HUES48 (cell line): Measurements from ENCODE around the gene MAML3.
A peak's percentile ranks its signal among the peaks of the same experiment; 100 is the strongest.

Experiments
- H3K27ac ChIP-seq: one replicate; pipeline ENCODE4 v1.7.0; 2013; ENCODE audit warnings: low read depth, low read length, inconsistent platforms
- H3K27me3 ChIP-seq: 2 replicates; pipeline ENCODE4 v1.6.1; 2013; ENCODE audit warnings: mild to moderate bottlenecking, low read length; ENCODE audit not compliant: control insufficient read depth, insufficient read depth
- H3K36me3 ChIP-seq: 2 replicates; pipeline ENCODE4 v1.6.1; 2013; ENCODE audit warnings: low read length; ENCODE audit not compliant: control insufficient read depth, insufficient read depth
- H3K4me1 ChIP-seq: 2 replicates; pipeline ENCODE4 v1.6.1; 2013; ENCODE audit warnings: mild to moderate bottlenecking, low read length; ENCODE audit not compliant: control insufficient read depth, insufficient read depth
- H3K4me3 ChIP-seq: 2 replicates; pipeline ENCODE4 v1.5.1; 2013; ENCODE audit warnings: mild to moderate bottlenecking, low read depth, low read length
- H3K9ac ChIP-seq: 2 replicates; pipeline ENCODE4 v1.6.1; 2013; ENCODE audit warnings: mild to moderate bottlenecking, low read depth, low read length, moderate library complexity
- H3K9me3 ChIP-seq: 2 replicates; pipeline ENCODE4 v1.6.1; 2013; ENCODE audit warnings: low read length; ENCODE audit not compliant: control insufficient read depth, insufficient read depth

MAML3 gene

DNA sequence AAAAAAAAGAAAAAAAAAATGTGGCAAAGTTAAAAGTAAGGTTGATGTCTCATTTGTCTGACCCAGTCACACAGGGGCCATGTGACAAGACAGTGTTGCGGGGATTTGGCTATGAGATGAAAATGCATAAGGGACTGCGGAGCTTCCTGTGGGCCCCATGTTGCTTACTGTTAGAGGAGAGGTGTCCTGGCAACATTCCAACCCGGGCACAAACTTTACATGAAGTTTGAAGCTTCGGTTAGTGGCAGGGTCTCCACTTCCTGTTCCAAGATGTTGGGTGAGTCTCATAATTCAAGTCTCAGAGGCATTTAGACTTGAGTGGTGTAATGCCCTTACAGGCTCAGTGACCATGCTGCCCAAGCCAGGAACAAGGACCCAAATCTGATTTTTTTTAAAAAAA, 111.3 kb downstream of the MAML3 start:
- H3K9ac ChIP-seq = no peak overlapping the region
- no peaks in the 10 kb centered on the region for H3K36me3 ChIP-seq
- no peaks in the 10 kb centered on the region; the same call in 1 of the 2 replicates for H3K27me3 ChIP-seq
- peaks cover 33% of the 10 kb centered on the region for H3K4me1 ChIP-seq
- no peak overlapping the region for H3K4me3 ChIP-seq
- H3K9me3 ChIP-seq = no peaks in the 10 kb centered on the region
- H3K27ac ChIP-seq = no peak overlapping the region

DNA sequence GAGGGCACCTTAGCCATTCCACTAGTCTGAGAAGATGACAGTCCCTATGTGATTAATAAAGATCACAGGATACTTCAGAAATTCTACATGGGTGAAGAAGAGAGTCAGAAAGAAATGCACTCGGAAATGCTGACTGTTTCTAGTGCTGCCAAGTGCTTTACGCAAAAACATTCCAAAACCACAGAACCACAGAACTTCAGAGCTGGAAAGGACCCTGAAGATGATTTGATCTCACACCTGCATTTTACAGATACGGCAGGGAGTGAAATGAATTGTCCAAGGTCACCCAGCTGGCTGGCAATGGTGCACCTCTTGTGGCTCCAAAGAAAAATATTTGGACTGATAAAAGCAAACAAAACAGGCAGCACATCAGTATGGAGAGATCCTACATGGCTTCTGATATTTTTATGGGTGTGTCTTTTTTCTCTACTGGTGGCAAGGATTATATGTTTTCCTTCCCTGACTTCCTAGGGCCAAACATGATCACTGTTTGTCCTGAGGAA, 115.9 kb downstream of the MAML3 start:
- no peak overlapping the region for H3K4me3 ChIP-seq
- no peaks in the 10 kb centered on the region for H3K36me3 ChIP-seq
- peaks cover 19% of the 10 kb centered on the region for H3K4me1 ChIP-seq
- no peak overlapping the region for H3K9ac ChIP-seq
- H3K9me3 ChIP-seq = no peaks in the 10 kb centered on the region
- no peaks in the 10 kb centered on the region for H3K27me3 ChIP-seq
- peak overlapping the region; percentile 59 for H3K27ac ChIP-seq

DNA sequence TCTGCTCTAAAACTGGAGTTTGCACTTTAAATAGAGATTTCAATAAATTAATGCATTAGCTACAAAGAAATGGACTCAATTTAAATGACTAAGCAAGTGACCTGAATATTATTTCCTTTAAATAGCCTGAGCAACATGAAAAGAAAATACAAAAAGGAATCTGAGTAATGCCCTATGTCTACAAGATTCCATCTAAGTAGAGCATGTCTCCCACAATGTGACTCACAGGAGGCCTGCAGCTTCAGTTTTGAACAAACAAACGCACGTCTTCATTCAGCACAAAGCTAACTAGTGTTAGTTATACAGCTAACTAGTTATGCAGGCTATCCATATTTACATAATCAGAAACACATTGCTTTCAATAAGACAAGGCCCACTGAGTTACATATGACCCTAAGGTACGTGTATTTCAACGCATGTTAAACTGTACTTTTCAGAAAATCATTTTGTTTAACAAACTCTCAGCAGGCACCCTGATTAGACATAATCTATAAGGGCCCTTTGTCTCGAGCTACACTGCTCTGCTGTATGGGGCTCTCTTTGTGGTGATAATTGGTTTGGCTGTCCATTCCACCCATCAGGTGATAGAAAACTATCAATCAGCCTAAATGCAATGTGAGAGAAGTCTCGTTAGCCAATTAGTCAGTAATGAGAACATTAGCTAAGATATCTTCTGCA, 116.5 kb downstream of the MAML3 start:
- Histone ChIP-seq H3K9ac (no peak overlapping the region), H3K9me3 (no peaks in the 10 kb centered on the region), H3K27me3 (no peaks in the 10 kb centered on the region), H3K4me3 (no peak overlapping the region), H3K4me1 (peaks cover 19% of the 10 kb centered on the region), H3K36me3 (no peaks in the 10 kb centered on the region), H3K27ac (peak overlapping the region; percentile 59)

- Histone ChIP-seq H3K27ac (no peak overlapping the region), H3K9ac (no peak overlapping the region), H3K4me3 (no peak overlapping the region), H3K9me3 (no peaks in the 10 kb centered on the region), H3K27me3 (no peaks in the 10 kb centered on the region), H3K36me3 (no peaks in the 10 kb centered on the region), H3K4me1 (no peaks in the 10 kb centered on the region)
Measured at GRCh38 chr4:140031706-140032105, 122.3 kb downstream of the MAML3 start.

- no peaks in the 10 kb centered on the region for H3K36me3 ChIP-seq
- H3K4me1 ChIP-seq = no peaks in the 10 kb centered on the region
- H3K27ac ChIP-seq = no peak overlapping the region
- no peak overlapping the region for H3K9ac ChIP-seq
- H3K4me3 ChIP-seq = no peak overlapping the region
- no peaks in the 10 kb centered on the region for H3K9me3 ChIP-seq
- H3K27me3 ChIP-seq = no peaks in the 10 kb centered on the region
Measured at GRCh38 chr4:140031061-140031460, 122.9 kb downstream of the MAML3 start.

DNA sequence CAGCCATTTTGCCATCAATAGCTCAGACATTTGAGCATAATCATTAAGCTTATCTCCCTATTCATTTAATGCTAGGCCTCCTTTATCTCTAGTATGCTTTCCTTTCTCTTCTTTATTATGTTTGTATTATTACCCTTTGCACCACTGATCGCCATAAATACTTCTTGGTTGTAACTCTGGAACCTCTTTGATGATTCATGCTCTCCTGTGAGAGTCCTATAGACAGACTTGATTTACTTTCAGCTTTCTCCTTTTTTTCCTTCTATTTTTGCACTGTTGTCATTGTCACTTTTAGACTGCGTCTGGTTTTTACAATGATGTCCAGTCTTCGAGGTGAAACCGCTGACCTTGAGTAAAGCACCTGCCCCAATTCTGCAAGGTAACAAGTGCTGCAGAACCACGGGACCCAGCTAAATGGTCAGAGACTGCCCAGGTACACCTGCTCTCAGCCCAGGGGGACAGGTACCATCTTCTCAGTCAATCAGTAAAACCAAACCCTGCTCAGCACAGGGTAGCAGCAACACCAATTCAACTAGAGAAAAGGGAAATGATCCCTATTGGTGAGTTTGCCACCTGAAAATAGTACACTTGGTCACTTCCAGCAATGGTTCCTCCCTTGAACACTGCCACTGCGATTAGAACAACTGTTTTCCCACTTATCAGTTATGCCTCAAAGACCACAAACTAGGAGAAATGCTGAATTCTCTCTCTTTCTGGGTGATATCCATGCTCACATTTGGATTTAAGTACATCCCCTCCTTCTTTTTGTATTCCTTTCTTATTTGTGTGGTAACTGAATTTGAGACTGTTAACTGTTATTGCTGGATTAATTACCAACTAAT, 125.1 kb downstream of the MAML3 start:
- H3K4me1 ChIP-seq = no peaks in the 10 kb centered on the region
- H3K4me3 ChIP-seq = no peak overlapping the region
- no peaks in the 10 kb centered on the region for H3K9me3 ChIP-seq
- no peaks in the 10 kb centered on the region for H3K36me3 ChIP-seq
- no peak overlapping the region for H3K9ac ChIP-seq
- H3K27me3 ChIP-seq = no peaks in the 10 kb centered on the region
- H3K27ac ChIP-seq = no peak overlapping the region

DNA sequence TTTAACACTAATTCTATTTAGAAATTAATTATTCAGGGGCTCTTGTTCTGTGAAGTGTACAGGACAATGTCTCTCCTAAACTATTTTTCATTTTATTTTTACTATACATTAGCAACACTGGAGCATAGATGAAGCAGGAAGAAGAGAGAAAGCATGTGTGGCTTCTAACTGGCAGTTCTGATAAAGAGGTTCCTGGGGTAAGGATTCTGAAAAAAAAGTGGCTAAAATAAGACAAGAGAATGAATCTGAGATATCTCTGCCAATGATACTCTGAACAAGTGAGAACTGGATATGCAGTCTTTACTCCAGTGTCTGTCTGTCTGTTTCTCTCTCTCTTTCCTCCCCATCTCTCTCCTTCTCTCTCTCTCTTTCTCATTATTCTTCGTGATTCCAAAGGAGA, 125.9 kb downstream of the MAML3 start:
- Histone ChIP-seq H3K9me3 (no peaks in the 10 kb centered on the region), H3K4me1 (no peaks in the 10 kb centered on the region), H3K27ac (no peak overlapping the region), H3K36me3 (no peaks in the 10 kb centered on the region), H3K4me3 (no peak overlapping the region), H3K27me3 (no peaks in the 10 kb centered on the region), H3K9ac (no peak overlapping the region)

GRCh38 chr4:140027101-140027500, 126.9 kb downstream of the MAML3 start:
- Histone ChIP-seq H3K27me3 (no peaks in the 10 kb centered on the region), H3K4me3 (no peak overlapping the region), H3K4me1 (no peaks in the 10 kb centered on the region), H3K27ac (no peak overlapping the region), H3K9ac (no peak overlapping the region), H3K36me3 (no peaks in the 10 kb centered on the region), H3K9me3 (no peaks in the 10 kb centered on the region)

- Histone ChIP-seq H3K4me1 (no peaks in the 10 kb centered on the region), H3K4me3 (no peak overlapping the region), H3K27me3 (no peaks in the 10 kb centered on the region), H3K9me3 (no peaks in the 10 kb centered on the region), H3K27ac (no peak overlapping the region), H3K9ac (no peak overlapping the region), H3K36me3 (no peaks in the 10 kb centered on the region)
Measured at GRCh38 chr4:140025470-140025869, 128.5 kb downstream of the MAML3 start.

DNA sequence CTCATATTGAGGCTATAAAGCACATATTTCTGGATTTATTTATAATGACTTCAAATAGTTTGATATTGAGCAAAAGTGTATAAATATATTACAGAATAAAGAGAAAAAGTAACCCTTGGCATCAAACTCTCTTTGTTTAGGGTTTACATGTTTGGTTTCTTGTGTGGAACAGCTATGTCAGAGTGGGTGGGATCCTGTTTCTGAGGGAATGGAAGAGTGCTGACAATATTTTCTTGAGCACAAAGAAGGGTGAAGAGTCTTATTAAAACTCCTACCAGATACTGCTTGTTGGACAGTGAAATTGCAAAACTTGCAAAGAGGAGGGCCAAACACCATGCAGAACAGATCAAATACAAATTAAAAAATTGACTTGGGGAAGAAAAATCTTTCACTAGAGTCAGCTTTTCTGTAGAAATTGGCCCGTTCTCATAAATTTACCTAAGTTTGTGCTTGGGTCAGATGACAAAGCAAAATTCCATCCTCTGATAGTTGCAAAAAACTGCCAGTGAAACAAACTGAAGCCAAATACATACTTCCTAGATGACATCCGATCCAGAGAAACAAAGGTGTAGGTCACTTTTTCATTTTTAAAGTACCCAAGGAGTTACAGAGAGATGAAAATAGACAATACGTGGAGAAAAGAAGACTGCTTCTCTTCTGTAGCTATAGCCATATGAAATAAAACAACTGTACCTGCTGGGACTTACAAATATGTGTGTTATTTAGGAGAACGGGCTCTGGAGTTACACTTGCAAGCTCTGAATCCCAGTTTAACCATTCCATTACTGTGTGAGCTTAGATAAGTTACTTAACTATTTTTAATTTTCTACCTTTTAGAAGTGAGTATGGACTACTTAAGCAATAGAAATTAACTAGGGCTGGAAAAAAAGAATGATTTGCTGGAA, 133.3 kb downstream of the MAML3 start:
- H3K36me3 ChIP-seq = no peaks in the 10 kb centered on the region
- H3K9me3 ChIP-seq = no peaks in the 10 kb centered on the region
- no peak overlapping the region for H3K9ac ChIP-seq
- H3K4me3 ChIP-seq = no peak overlapping the region
- H3K4me1 ChIP-seq = no peaks in the 10 kb centered on the region
- H3K27me3 ChIP-seq = no peaks in the 10 kb centered on the region
- H3K27ac ChIP-seq = peak overlapping the region; percentile 31
